Measurements from ENCODE around the gene MYMK.

The MYMK gene

GRCh38 chr9:133517711-133518110 lies 7.0 kb downstream of the MYMK start:
- no peak for DNase-seq

- DNase-seq: no peak
Observed at GRCh38 chr9:133516961-133517350, 7.8 kb downstream of the MYMK start.

- DNase-seq: no peak
Observed at GRCh38 chr9:133516256-133516960, 8.4 kb downstream of the MYMK start.

- no peak for DNase-seq
Observed at GRCh38 chr9:133515615-133516255, 9.0 kb downstream of the MYMK start.

GRCh38 chr9:133515240-133515610 lies 9.5 kb downstream of the MYMK start:
- no peak for DNase-seq

GRCh38 chr9:133514460-133515239 lies 10.1 kb downstream of the MYMK start:
- no peak for DNase-seq

- DNase-seq: no peak
Observed at GRCh38 chr9:133513214-133514100, 11.3 kb downstream of the MYMK start.

- no peak for DNase-seq
Observed at GRCh38 chr9:133512253-133513213, 12.2 kb downstream of the MYMK start.

- DNase-seq: no peak
Observed at GRCh38 chr9:133511607-133512006, 13.2 kb downstream of the MYMK start.

- DNase-seq: no peak
Observed at GRCh38 chr9:133510926-133511505, 13.7 kb downstream of the MYMK start.

- no peak for DNase-seq
Observed at GRCh38 chr9:133509179-133510083, 15.3 kb downstream of the MYMK start.

- DNase-seq: no peak
Observed at GRCh38 chr9:133508046-133508445, 16.7 kb downstream of the MYMK start.

GRCh38 chr9:133507246-133507965 lies 17.4 kb downstream of the MYMK start:
- no peak for DNase-seq

- no peak for DNase-seq
Observed at GRCh38 chr9:133506653-133507038, 18.1 kb downstream of the MYMK start.

- no peak for DNase-seq
Observed at GRCh38 chr9:133505901-133506652, 18.7 kb downstream of the MYMK start.

- no peak for DNase-seq
Observed at GRCh38 chr9:133505186-133505830, 19.5 kb downstream of the MYMK start.

GRCh38 chr9:133502112-133502511 lies 22.6 kb downstream of the MYMK start:
- no peak for DNase-seq

- no peak for DNase-seq
Observed at GRCh38 chr9:133499892-133500270, 24.9 kb downstream of the MYMK start.
